ENCODE results near the gene CEACAM1.

- TF ChIP-seq OSR1 (CRISPR knock-in tag; IDR thresholded peaks at IDR 0.05) (no peak), ZFP3 (CRISPR knock-in tag; IDR thresholded peaks at IDR 0.05) (no peak)
Observed at GRCh38 chr19:42508892-42509444, 19.3 kb downstream of the CEACAM1 start.
